Activated CD4-positive, CD25-positive, alpha-beta regulatory T cell treated with anti-CD3 and anti-CD28 coated beads, Interleukin-2, amount 50 U/mL, for 24 hours (primary cell): Measurements from ENCODE around the gene DACT3.

Experiments used
- ATAC-seq, 2 donors: fragments of 150-1000 bp; cut with Tn5 transposase; one replicate each; pipeline ENCODE4 v1.10.0; 2021; ENCODE audit warnings: mild to moderate bottlenecking in 1 of 2, moderate library complexity in 1 of 2

DACT3 gene

GRCh38 chr19:46610851-46611770, 49.9 kb downstream of the DACT3 start:
- peak in 1 of 2 donors; percentile 22 for ATAC-seq

- ATAC-seq: no peak
These were observed 50.6 kb downstream of the DACT3 start for GRCh38 chr19:46610413-46610775.

DNA sequence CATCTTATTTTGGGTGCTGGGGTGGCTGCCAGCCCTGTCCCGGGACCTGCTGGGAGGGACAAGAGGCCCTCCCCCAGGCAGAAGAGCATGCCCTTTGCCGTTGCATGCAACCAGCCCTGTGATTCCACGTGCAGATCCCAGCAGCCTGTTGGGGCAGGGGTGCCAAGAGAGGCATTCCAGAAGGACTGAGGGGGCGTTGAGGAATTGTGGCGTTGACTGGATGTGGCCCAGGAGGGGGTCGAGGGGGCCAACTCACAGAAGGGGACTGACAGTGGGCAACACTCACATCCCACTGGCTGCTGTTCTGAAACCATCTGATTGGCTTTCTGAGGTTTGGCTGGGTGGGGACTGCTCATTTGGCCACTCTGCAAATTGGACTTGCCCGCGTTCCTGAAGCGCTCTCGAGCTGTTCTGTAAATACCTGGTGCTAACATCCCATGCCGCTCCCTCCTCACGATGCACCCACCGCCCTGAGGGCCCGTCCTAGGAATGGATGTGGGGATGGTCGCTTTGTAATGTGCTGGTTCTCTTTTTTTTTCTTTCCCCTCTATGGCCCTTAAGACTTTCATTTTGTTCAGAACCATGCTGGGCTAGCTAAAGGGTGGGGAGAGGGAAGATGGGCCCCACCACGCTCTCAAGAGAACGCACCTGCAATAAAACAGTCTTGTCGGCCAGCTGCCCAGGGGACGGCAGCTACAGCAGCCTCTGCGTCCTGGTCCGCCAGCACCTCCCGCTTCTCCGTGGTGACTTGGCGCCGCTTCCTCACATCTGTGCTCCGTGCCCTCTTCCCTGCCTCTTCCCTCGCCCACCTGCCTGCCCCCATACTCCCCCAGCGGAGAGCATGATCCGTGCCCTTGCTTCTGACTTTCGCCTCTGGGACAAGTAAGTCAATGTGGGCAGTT, 51.2 kb downstream of the DACT3 start:
- no peak for ATAC-seq

DNA sequence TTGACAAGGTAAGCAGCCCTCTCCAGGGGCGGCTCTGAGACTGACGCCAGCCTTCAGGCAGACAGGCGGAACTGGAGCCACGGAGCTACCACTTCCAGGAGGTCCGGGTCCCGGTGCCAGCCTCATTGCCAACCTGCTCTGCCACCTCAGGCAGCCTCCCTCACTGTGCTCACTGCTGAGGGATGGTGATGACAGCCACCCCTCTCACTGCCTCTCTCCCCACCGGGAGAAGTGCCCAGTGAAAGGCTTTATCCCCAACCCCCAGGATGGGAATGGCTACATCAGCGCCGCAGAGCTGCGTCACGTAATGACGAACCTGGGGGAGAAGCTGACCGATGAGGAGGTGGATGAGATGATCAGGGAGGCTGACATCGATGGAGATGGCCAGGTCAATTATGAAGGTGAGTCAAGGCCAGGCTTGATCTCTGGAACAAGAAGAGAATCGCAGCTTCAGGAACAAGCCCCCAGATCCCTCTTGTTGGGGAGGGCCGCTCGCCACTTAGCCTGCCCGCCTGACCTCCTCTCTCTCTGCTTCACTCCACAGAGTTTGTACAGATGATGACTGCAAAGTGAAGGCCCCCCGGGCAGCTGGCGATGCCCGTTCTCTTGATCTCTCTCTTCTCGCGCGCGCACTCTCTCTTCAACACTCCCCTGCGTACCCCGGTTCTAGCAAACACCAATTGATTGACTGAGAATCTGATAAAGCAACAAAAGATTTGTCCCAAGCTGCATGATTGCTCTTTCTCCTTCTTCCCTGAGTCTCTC, 52.2 kb downstream of the DACT3 start:
- ATAC-seq: no peak

GRCh38 chr19:46608178-46608577, 52.8 kb downstream of the DACT3 start:
- ATAC-seq: no peak

- ATAC-seq: no peak
These were observed 53.5 kb downstream of the DACT3 start for GRCh38 chr19:46607448-46607841.

GRCh38 chr19:46606681-46607447, 54.1 kb downstream of the DACT3 start:
- ATAC-seq: no peak

- no peak for ATAC-seq
These were observed 55.0 kb downstream of the DACT3 start for GRCh38 chr19:46606019-46606418.

GRCh38 chr19:46605356-46605821, 55.6 kb downstream of the DACT3 start:
- ATAC-seq: no peak

DNA sequence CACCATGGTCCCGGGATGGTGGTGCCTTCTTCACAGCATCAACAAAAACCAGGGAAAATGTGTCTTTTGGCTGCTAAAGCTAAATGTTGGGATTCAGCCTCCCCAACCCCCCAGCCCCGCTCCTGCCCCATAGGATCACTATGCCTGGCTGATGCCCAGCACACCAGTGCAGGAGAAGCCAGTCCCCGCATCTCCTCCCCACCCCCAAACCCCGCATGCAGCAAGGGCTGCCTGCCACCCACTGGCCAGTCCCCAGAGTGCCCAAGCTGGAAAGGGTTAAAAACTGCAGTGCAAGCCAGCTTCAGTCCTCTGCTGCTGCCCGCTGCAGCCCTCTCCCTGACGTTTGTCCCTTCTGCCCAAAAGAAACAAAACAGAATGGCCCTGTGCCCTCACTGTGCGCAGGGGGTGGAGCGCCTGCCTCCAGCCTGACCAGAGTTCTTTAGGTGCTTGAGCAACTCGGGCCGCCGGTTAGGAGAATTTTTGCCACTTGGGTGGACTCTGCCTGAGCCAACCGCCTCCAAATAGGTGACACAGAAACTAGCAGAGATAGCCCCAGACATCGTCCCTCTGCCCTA, 56.1 kb downstream of the DACT3 start:
- ATAC-seq: no peak

- no peak for ATAC-seq
These were observed 57.2 kb downstream of the DACT3 start for GRCh38 chr19:46603752-46604231.

GRCh38 chr19:46603195-46603637, 57.8 kb downstream of the DACT3 start:
- no peak for ATAC-seq

GRCh38 chr19:46602392-46603194, 58.4 kb downstream of the DACT3 start:
- peak; percentile 36 to 44 for ATAC-seq

- ATAC-seq: no peak
These were observed 59.4 kb downstream of the DACT3 start, which contains the start of gene CALM3 for GRCh38 chr19:46601318-46602224. CALM3 (plus strand) TSS chr19:46601330; CDS start chr19:46601435, 105 bp downstream.

DNA sequence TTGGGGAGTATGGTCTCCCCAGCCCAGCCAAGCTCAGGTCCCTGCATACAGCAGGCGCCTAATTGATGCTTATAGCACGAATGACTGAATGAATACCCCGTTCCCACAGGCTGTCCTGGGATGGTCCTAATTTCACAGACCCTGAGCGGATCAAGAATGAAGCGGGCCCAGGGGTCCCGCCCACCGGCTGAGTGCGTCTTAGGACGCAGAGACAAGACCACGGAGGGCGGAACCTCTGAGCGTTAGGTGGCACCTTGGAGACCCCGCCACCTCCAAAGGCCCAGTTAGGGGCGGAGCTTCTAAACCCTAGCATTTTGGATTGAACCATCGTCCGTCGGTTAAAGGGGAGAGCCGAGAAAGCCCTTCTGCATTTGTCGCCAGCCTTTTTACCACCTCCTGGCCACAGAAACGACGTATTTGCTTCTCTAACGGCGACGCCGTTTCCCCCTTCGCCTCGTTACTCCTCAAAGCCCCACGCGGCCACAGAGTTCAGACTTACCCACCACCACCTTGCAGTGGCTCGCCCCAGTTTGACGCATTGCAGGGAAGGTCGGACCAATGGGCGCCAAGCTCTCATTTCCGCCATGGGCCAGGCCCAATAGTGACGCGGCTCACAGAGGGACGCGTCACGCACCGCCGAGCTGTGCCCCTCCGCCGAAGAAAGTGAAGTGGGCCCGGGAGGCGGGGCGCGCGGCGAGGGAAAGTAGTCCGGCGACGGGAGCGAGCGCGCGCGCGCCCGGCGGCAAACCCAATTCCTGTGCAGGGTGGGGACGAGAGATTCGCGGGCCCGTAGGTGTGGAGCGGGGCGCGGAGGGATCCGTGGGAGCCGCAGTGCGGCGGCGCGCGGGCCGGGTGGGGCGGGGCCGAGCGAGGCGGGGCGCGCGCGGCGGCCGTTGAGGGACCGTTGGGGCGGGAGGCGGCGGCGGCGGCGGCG, 60.3 kb downstream of the DACT3 start:
- peak; percentile 83 to 85 for ATAC-seq

DNA sequence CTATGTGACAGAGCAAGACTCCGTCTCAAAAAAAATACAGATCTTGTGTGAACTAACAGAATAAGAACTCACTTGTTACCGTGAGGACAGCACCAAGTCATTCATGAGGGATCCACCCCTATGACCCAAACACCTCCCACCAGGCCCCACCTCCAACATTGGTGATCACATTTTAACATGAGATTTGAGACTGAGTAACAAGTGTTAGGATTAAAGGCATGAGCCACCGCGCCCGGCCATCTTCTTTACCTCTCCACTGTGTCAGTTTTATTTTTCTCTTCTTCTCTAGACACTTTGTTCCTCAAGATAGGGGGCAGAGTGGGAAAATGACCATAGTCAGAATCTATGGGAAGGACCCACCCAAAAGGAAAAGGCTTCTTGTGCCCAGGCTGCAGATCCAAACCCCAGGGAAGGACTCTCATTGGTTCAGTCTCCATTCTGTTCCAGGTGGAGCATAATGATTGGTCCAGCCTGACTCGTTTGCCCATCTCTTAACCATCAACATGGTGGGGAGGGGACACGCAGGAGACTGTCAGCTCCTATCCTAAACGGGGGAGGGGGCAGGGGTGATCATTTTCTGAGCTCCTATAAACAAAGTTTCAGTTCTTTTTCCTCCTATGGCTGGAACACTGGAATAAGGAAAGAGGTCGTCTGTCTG, 61.1 kb downstream of the DACT3 start:
- ATAC-seq: no peak

DNA sequence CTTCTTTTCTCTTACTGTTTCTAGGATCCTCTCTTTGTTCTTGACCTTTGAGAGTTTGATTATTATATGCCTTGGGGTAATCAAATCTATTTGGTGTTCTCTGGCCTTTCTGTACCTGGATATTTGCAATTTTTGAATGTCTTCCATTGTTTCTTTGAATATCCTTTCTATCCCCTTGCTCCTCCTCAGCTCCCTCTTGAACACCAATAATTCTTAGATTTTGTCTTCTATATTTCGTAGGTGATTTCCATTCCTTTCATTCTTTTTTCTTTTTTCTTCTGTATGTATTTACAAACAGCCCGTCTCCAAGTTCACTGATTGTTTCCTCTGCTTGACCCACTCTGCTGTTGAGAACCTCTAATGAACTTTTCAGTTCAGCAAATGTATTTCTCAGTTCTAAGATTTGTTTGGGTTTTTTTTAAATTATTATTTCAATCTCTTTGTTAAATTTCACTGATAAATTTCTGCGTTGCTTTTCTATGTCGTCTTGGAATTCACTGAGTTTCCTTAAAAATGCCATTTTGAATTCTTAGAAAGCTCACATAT, 62.5 kb downstream of the DACT3 start:
- no peak for ATAC-seq
